Stimulated activated memory B cell treated with anti-CD40 and anti-IgM and Interleukin-4, amounts not matched to agents 10 μg/mL and 1 μg/mL and 100 μg/mL, for 72 hours (primary cell): Measurements from ENCODE around the gene IMMP2L.

Source experiments
- ATAC-seq: fragments of 150-1000 bp; cut with Tn5 transposase; 2 replicates; pipeline ENCODE4 v1.10.0; 2021
- H3K27ac Mint-ChIP-seq: one replicate; pipeline ENCODE4 v1.8.0; 2022; ENCODE audit warnings: mild to moderate bottlenecking, mixed read lengths
- H3K27me3 Mint-ChIP-seq: one replicate; pipeline ENCODE4 v1.8.0; 2022; ENCODE audit warnings: mixed read lengths
- H3K36me3 Mint-ChIP-seq: one replicate; pipeline ENCODE4 v1.8.0; 2022; ENCODE audit warnings: mixed read lengths
- H3K4me1 Mint-ChIP-seq: one replicate; pipeline ENCODE4 v1.8.0; 2022; ENCODE audit warnings: mixed read lengths
- H3K4me3 Mint-ChIP-seq: one replicate; pipeline ENCODE4 v1.8.0; 2022; ENCODE audit warnings: mild to moderate bottlenecking, moderate library complexity, mixed read lengths
- H3K9me3 Mint-ChIP-seq: one replicate; pipeline ENCODE4 v1.8.0; 2022; ENCODE audit warnings: mixed read lengths

IMMP2L gene

GRCh38 chr7:111571720-111572119 is 9.4 kb upstream of the IMMP2L start:
- no peak for ATAC-seq
- H3K4me1 Mint-ChIP-seq, result peaks cover 4% of the 10 kb centered on the region
- peaks cover 19% of the 10 kb centered on the region for H3K27me3 Mint-ChIP-seq
- H3K9me3 Mint-ChIP-seq, result peaks cover 15% of the 10 kb centered on the region
- peaks cover 7% of the 10 kb centered on the region for H3K36me3 Mint-ChIP-seq
- no peak overlapping the region for H3K4me3 Mint-ChIP-seq
- no peak overlapping the region for H3K27ac Mint-ChIP-seq

- no peak overlapping the region for H3K4me3 Mint-ChIP-seq
These were observed 6.7 kb upstream of the IMMP2L start for GRCh38 chr7:111568870-111569462.

GRCh38 chr7:111568419-111568818 is 6.1 kb upstream of the IMMP2L start:
- Mint-ChIP-seq H3K4me3 (no peak overlapping the region), H3K9me3 (peaks cover 12% of the 10 kb centered on the region), H3K36me3 (peaks cover 7% of the 10 kb centered on the region), H3K4me1 (peaks cover 9% of the 10 kb centered on the region), H3K27me3 (peaks cover 15% of the 10 kb centered on the region), H3K27ac (no peak overlapping the region)
- no peak for ATAC-seq

More at GRCh38 chr7:111568870-111569462, 6.7 kb upstream of the IMMP2L start:
- no peak for ATAC-seq
- Mint-ChIP-seq H3K9me3 (peaks cover 15% of the 10 kb centered on the region), H3K4me1 (peaks cover 4% of the 10 kb centered on the region), H3K36me3 (peaks cover 7% of the 10 kb centered on the region), H3K27ac (no peak overlapping the region), H3K27me3 (peaks cover 19% of the 10 kb centered on the region)

GRCh38 chr7:111564078-111564477 is 1.8 kb upstream of the IMMP2L start:
- Mint-ChIP-seq H3K9me3 (no peaks in the 10 kb centered on the region), H3K4me1 (peaks cover 41% of the 10 kb centered on the region), H3K4me3 (no peak overlapping the region), H3K27me3 (peaks cover 9% of the 10 kb centered on the region), H3K36me3 (peaks cover 5% of the 10 kb centered on the region), H3K27ac (peak overlapping the region; percentile 87)
- no peak for ATAC-seq

GRCh38 chr7:111561654-111561903 is 713 bp downstream of the IMMP2L start:
- no peak for ATAC-seq
- Mint-ChIP-seq H3K27ac (peak overlapping the region; percentile 87), H3K27me3 (no peaks in the 10 kb centered on the region), H3K4me3 (peak overlapping the region; percentile 87), H3K9me3 (peaks cover 3% of the 10 kb centered on the region), H3K4me1 (peaks cover 48% of the 10 kb centered on the region), H3K36me3 (peaks cover 24% of the 10 kb centered on the region)

- H3K4me1 Mint-ChIP-seq, result peaks cover 52% of the 10 kb centered on the region
- H3K27me3 Mint-ChIP-seq, result no peaks in the 10 kb centered on the region
- H3K36me3 Mint-ChIP-seq, result peaks cover 29% of the 10 kb centered on the region
- H3K27ac Mint-ChIP-seq, result peak overlapping the region; percentile 87
- no peak for ATAC-seq
- peak overlapping the region; percentile 87 for H3K4me3 Mint-ChIP-seq
- H3K9me3 Mint-ChIP-seq, result peaks cover 3% of the 10 kb centered on the region
These were observed 1.3 kb downstream of the IMMP2L start for GRCh38 chr7:111560773-111561653.

GRCh38 chr7:111558991-111559390 is 3.3 kb downstream of the IMMP2L start:
- Mint-ChIP-seq H3K4me3 (no peak overlapping the region), H3K9me3 (peaks cover 3% of the 10 kb centered on the region), H3K27me3 (no peaks in the 10 kb centered on the region), H3K27ac (no peak overlapping the region), H3K4me1 (peaks cover 52% of the 10 kb centered on the region), H3K36me3 (peaks cover 42% of the 10 kb centered on the region)
- no peak for ATAC-seq

GRCh38 chr7:111556977-111557376 is 5.3 kb downstream of the IMMP2L start:
- Mint-ChIP-seq H3K27ac (no peak overlapping the region), H3K4me1 (peaks cover 40% of the 10 kb centered on the region), H3K36me3 (peaks cover 42% of the 10 kb centered on the region), H3K4me3 (no peak overlapping the region), H3K9me3 (peaks cover 3% of the 10 kb centered on the region), H3K27me3 (no peaks in the 10 kb centered on the region)
- no peak for ATAC-seq

- no peaks in the 10 kb centered on the region for H3K27me3 Mint-ChIP-seq
- ATAC-seq, result no peak
- no peak overlapping the region for H3K4me3 Mint-ChIP-seq
- H3K9me3 Mint-ChIP-seq, result peaks cover 3% of the 10 kb centered on the region
- peaks cover 16% of the 10 kb centered on the region for H3K4me1 Mint-ChIP-seq
- peaks cover 59% of the 10 kb centered on the region for H3K36me3 Mint-ChIP-seq
- H3K27ac Mint-ChIP-seq, result no peak overlapping the region
These were observed 8.2 kb downstream of the IMMP2L start for GRCh38 chr7:111554086-111554485.

GRCh38 chr7:111541067-111541466 is 21.2 kb downstream of the IMMP2L start:
- Mint-ChIP-seq H3K9me3 (peaks cover 3% of the 10 kb centered on the region), H3K27ac (no peak overlapping the region), H3K36me3 (peaks cover 36% of the 10 kb centered on the region), H3K27me3 (no peaks in the 10 kb centered on the region), H3K4me1 (peaks cover 5% of the 10 kb centered on the region), H3K4me3 (no peak overlapping the region)
- ATAC-seq, result no peak

GRCh38 chr7:111540199-111540815 is 22.0 kb downstream of the IMMP2L start:
- Mint-ChIP-seq H3K36me3 (peaks cover 40% of the 10 kb centered on the region), H3K27ac (no peak overlapping the region), H3K27me3 (no peaks in the 10 kb centered on the region), H3K4me1 (peaks cover 11% of the 10 kb centered on the region), H3K9me3 (peaks cover 3% of the 10 kb centered on the region), H3K4me3 (no peak overlapping the region)
- no peak for ATAC-seq

GRCh38 chr7:111537134-111537533 is 25.2 kb downstream of the IMMP2L start:
- ATAC-seq, result no peak
- no peaks in the 10 kb centered on the region for H3K27me3 Mint-ChIP-seq
- H3K27ac Mint-ChIP-seq, result no peak overlapping the region
- peaks cover 3% of the 10 kb centered on the region for H3K9me3 Mint-ChIP-seq
- peaks cover 27% of the 10 kb centered on the region for H3K36me3 Mint-ChIP-seq
- H3K4me1 Mint-ChIP-seq, result peaks cover 20% of the 10 kb centered on the region
- no peak overlapping the region for H3K4me3 Mint-ChIP-seq

- peak overlapping the region; percentile 7 for H3K27ac Mint-ChIP-seq
- peaks cover 22% of the 10 kb centered on the region for H3K36me3 Mint-ChIP-seq
- no peak for ATAC-seq
- H3K27me3 Mint-ChIP-seq, result no peaks in the 10 kb centered on the region
- peaks cover 28% of the 10 kb centered on the region for H3K4me1 Mint-ChIP-seq
- peaks cover 3% of the 10 kb centered on the region for H3K9me3 Mint-ChIP-seq
- H3K4me3 Mint-ChIP-seq, result no peak overlapping the region
These were observed 27.0 kb downstream of the IMMP2L start for GRCh38 chr7:111535142-111535870.

- no peak overlapping the region for H3K4me3 Mint-ChIP-seq
- peaks cover 52% of the 10 kb centered on the region for H3K4me1 Mint-ChIP-seq
- no peaks in the 10 kb centered on the region for H3K27me3 Mint-ChIP-seq
- no peaks in the 10 kb centered on the region for H3K9me3 Mint-ChIP-seq
- peaks cover 12% of the 10 kb centered on the region for H3K36me3 Mint-ChIP-seq
- no peak for ATAC-seq
- peak overlapping the region; percentile 49 for H3K27ac Mint-ChIP-seq
These were observed 29.7 kb downstream of the IMMP2L start for GRCh38 chr7:111532625-111533024.

GRCh38 chr7:111531993-111532392 is 30.3 kb downstream of the IMMP2L start:
- Mint-ChIP-seq H3K9me3 (no peaks in the 10 kb centered on the region), H3K4me3 (no peak overlapping the region), H3K36me3 (peaks cover 10% of the 10 kb centered on the region), H3K4me1 (peaks cover 57% of the 10 kb centered on the region), H3K27me3 (no peaks in the 10 kb centered on the region), H3K27ac (peak overlapping the region; percentile 49)
- ATAC-seq, result peak; percentile 63
